Measurements from ENCODE around the gene SEPTIN12. TPM values are rescaled to one million over a fixed set of nuclear protein-coding genes. Genes with fewer than 3 reads are reported as not detected.
"Not testable (repeated sequence)": the region's sequence is repeated elsewhere in the genome, so short reads cannot be mapped to it uniquely, and the experiment has no call there.

The SEPTIN12 gene
- total RNA-seq, 1 donor from 2014 or later = 0.42 TPM

DNA sequence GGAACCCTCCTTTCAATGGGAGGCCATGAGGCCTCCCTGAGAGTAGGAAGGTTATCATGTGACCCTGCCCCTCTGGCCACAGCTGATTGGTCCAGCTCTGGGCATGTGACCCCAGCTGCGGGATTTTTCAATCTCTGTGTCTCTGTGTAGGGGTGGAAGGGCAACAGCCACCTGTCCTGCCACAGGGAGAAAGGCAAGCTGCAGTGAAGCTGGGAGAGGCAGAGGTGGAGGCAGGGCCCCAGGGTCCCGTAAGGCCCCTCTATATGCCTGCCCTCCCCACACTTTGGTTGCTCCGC, 42.9 kb downstream of the SEPTIN12 start:
- Mint-ChIP-seq H3K4me1 (no peaks in the 10 kb centered on the region), H3K9me3 (no peaks in the 10 kb centered on the region), H3K36me3 (no peaks in the 10 kb centered on the region), H3K27ac (no peak overlapping the region), H3K27me3 (ENCODE audit: low read depth) (peaks cover 2% of the 10 kb centered on the region), H3K4me3 (no peak overlapping the region)
- TF ChIP-seq, protein P1, sequence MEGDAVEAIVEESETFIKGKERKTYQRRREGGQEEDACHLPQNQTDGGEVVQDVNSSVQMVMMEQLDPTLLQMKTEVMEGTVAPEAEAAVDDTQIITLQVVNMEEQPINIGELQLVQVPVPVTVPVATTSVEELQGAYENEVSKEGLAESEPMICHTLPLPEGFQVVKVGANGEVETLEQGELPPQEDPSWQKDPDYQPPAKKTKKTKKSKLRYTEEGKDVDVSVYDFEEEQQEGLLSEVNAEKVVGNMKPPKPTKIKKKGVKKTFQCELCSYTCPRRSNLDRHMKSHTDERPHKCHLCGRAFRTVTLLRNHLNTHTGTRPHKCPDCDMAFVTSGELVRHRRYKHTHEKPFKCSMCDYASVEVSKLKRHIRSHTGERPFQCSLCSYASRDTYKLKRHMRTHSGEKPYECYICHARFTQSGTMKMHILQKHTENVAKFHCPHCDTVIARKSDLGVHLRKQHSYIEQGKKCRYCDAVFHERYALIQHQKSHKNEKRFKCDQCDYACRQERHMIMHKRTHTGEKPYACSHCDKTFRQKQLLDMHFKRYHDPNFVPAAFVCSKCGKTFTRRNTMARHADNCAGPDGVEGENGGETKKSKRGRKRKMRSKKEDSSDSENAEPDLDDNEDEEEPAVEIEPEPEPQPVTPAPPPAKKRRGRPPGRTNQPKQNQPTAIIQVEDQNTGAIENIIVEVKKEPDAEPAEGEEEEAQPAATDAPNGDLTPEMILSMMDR (IDR thresholded peaks at IDR 0.05; ENCODE audit: unreplicated experiment) = no peak
- DNase-seq (ENCODE audit: low spot score in 2 of 2, unreplicated experiment in 2 of 2) = no peak

DNA sequence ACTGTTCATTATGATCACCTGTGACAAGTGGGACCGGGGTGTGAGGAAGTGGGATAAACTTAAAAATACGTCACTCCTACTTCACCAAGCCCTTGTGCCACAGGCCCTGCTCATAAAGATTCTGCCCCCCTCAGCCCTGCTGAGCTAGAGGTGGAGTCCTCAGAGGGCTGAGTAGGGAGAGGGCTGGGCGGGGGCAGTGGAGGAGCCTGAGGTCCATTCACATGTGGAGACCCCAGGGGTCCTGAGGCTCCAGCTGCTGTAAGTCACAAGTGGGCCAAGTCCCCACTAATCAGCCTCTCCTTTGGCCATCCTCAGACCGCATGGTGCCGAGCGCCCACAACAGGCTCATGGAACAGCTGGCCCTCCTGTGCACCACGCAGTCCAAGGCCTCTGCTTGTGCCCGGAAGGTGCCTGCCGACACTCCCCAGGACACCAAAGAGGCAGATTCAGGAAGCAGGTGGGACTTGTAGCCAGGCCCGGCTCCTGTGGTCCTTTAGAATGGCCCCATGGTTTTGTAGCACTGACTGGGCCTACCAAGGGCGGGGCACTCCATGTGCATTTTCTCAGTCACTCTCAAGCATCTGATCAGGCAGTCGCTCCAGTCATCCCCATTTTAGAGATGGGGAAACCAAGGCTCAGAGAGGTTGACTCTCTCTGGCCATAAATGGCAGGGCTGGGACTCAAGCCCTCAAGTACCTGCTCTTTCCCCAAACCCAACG, 43.4 kb downstream of the SEPTIN12 start:
- Mint-ChIP-seq H3K4me1 (no peaks in the 10 kb centered on the region), H3K36me3 (no peaks in the 10 kb centered on the region), H3K9me3 (no peaks in the 10 kb centered on the region), H3K27me3 (ENCODE audit: low read depth) (peaks cover 2% of the 10 kb centered on the region), H3K27ac (no peak overlapping the region), H3K4me3 (no peak overlapping the region)
- no peak for DNase-seq (ENCODE audit: low spot score in 2 of 2, unreplicated experiment in 2 of 2)
- TF ChIP-seq, protein P1 (IDR thresholded peaks at IDR 0.05; ENCODE audit: unreplicated experiment) = no peak

DNA sequence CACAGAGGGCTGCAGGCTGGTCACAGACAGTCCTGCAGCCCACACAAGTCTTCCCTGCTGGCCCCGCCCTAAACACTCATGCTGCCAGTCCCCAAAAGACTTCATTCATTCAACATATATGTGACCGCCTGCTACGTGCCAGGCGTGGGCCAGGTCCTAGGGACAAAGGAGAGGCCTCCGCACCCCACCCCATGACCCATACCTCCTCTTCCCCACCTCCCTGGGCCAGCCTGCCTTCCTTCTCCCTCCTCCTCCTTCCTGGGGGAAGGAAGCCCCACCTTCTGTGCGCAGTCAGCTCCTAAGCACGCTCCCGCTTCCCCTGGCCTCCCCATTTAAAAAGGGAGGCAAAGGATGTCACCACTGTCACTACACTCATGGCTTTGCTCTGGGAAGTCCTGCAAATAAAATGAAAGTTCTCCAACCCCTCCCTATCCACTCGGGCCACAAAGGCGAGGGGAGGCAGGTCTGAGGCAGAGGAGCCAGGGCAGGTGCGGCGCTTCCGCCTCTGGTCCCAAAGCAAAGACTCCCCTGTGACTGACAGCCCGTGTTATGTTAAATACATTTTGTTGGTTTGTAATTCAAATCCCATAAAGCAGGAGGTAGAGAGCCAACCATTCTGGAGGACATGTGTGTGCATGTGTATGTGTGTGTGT, 44.8 kb downstream of the SEPTIN12 start:
- Mint-ChIP-seq H3K4me1 (no peaks in the 10 kb centered on the region), H3K9me3 (no peaks in the 10 kb centered on the region), H3K27me3 (ENCODE audit: low read depth) (peaks cover 2% of the 10 kb centered on the region), H3K4me3 (no peak overlapping the region), H3K36me3 (no peaks in the 10 kb centered on the region), H3K27ac (no peak overlapping the region)
- DNase-seq (ENCODE audit: low spot score in 2 of 2, unreplicated experiment in 2 of 2) = no peak
- TF ChIP-seq, protein P1 (IDR thresholded peaks at IDR 0.05; ENCODE audit: unreplicated experiment) = no peak

DNA sequence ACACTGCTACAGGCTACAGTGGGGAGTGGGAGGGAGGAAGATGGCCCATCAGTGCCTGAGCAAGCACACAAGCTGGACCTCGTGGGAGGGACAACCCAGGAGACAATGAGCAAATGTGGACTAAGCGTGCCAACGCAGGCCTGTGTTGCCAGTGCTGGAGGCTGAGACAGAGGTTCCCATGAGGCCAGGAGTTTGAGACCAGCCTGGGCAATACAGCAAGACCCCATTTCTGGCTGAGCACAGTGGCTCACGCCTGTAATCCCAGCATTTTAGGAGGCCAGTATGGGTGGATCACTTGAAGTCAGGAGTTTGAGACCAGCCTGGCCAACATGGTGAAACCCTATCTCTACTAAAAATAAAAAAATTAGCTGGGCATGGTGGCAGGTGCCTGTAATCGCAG, 49.8 kb downstream of the SEPTIN12 start:
- H3K4me1 Mint-ChIP-seq; DNase-seq (ENCODE audit: low spot score in 2 of 2, unreplicated experiment in 2 of 2); H3K27me3 Mint-ChIP-seq (ENCODE audit: low read depth); H3K9me3 Mint-ChIP-seq; H3K36me3 Mint-ChIP-seq; H3K27ac Mint-ChIP-seq; H3K4me3 Mint-ChIP-seq: not testable (repeated sequence)

GRCh38 chr16:4737545-4737944, 50.6 kb downstream of the SEPTIN12 start:
- no peaks in the 10 kb centered on the region for H3K36me3 Mint-ChIP-seq
- no peak overlapping the region for H3K4me3 Mint-ChIP-seq
- DNase-seq (ENCODE audit: low spot score in 2 of 2, unreplicated experiment in 2 of 2) = no peak
- TF ChIP-seq, protein P1 (IDR thresholded peaks at IDR 0.05; ENCODE audit: unreplicated experiment) = no peak
- H3K27me3 Mint-ChIP-seq (ENCODE audit: low read depth) = no peaks in the 10 kb centered on the region
- H3K9me3 Mint-ChIP-seq = no peaks in the 10 kb centered on the region
- peaks cover 13% of the 10 kb centered on the region for H3K4me1 Mint-ChIP-seq
- H3K27ac Mint-ChIP-seq = no peak overlapping the region

GRCh38 chr16:4736546-4736945, 51.6 kb downstream of the SEPTIN12 start:
- H3K36me3 Mint-ChIP-seq = no peaks in the 10 kb centered on the region
- no peak for DNase-seq (ENCODE audit: low spot score in 2 of 2, unreplicated experiment in 2 of 2)
- no peaks in the 10 kb centered on the region for H3K9me3 Mint-ChIP-seq
- no peak overlapping the region for H3K27ac Mint-ChIP-seq
- peak overlapping the region; percentile 20 for H3K4me3 Mint-ChIP-seq
- no peaks in the 10 kb centered on the region for H3K27me3 Mint-ChIP-seq (ENCODE audit: low read depth)
- TF ChIP-seq, protein P1 (IDR thresholded peaks at IDR 0.05; ENCODE audit: unreplicated experiment) = no peak
- H3K4me1 Mint-ChIP-seq = peaks cover 13% of the 10 kb centered on the region

Measured in mesothelial cell of epicardium (in vitro differentiated cells).